ENCODE results near the gene MBOAT2.

GRCh38 chr2:8857709-8858108 is 145.8 kb downstream of the MBOAT2 start:
- TF ChIP-seq CTCF (conservative IDR thresholded peaks at IDR 0.05; ENCODE audit: low read depth in 2 of 2) (no peak), EZH2 (IDR thresholded peaks at IDR 0.05; ENCODE audit: low read depth, unreplicated experiment) (no peak), POLR2AphosphoS5 (IDR thresholded peaks at IDR 0.05; ENCODE audit: low read depth) (no peak), JUNB (IDR thresholded peaks at IDR 0.05; ENCODE audit: unreplicated experiment) (no peak), REST (IDR thresholded peaks at IDR 0.05; ENCODE audit: unreplicated experiment) (no peak)

Measured in GM23338 (cell line).